Spleen (tissue), 7 donors: ENCODE results near the gene ZDHHC24.

Source experiments
- CTCF ChIP-seq, 11 experiments: fragments of 200-600 bp in 7 of 11; fragments of 450-650 bp in 4 of 11; sonication (generic) in 4 of 11; IDR thresholded peaks in 8 of 11; conservative IDR thresholded peaks in 3 of 11; 1 replicate in 7 of 11; 2 replicates in 4 of 11; pipeline versions ENCODE4 v1.4.0 to v1.8.0; 2016 to 2021; ENCODE audit warnings: antibody characterized with exemption in 11 of 11, inconsistent platforms in 4 of 11, mild to moderate bottlenecking in 1 of 11
- POLR2A ChIP-seq, 3 donors: fragments of 450-650 bp; IDR thresholded peaks; one replicate each; pipeline ENCODE4 v1.5.1; 2017; ENCODE audit warnings: antibody characterized with exemption in 3 of 3, mild to moderate bottlenecking in 1 of 3
- donor health status: DM: no; HTN: no; CAD: no; lungs with moderate emphysema.
- donor health status: DM: no; HTN: no; CAD: no.
- donor health status: DM: no; HTN: no; CAD: no.

- TF ChIP-seq POLR2A (IDR thresholded peaks at IDR 0.05) (no peak), CTCF (IDR thresholded peaks at IDR 0.05 in 8 of 11, conservative IDR thresholded peaks at IDR 0.05 in 3 of 11) (no peak)
These were observed 24.4 kb upstream of the ZDHHC24 start for GRCh38 chr11:66570079-66570849.
